ENCODE measurements around the gene SLC8A2.
A peak's percentile ranks its signal among the peaks of the same experiment; 100 is the strongest.

SLC8A2 gene

GRCh38 chr19:47430041-47430802, 41.5 kb downstream of the SLC8A2 start:
- DNase-seq (ENCODE audit: low spot score) = peak; percentile 19

GRCh38 chr19:47429140-47429793, 42.4 kb downstream of the SLC8A2 start:
- no peak for DNase-seq (ENCODE audit: low spot score)

GRCh38 chr19:47428177-47428894, 43.4 kb downstream of the SLC8A2 start:
- DNase-seq (ENCODE audit: low spot score) = peak; percentile 91

- peak; percentile 78 for DNase-seq (ENCODE audit: low spot score)
These were observed 44.2 kb downstream of the SLC8A2 start for GRCh38 chr19:47427241-47428176.

- no peak for DNase-seq (ENCODE audit: low spot score)
These were observed 48.4 kb downstream of the SLC8A2 start for GRCh38 chr19:47423203-47423882.

GRCh38 chr19:47422417-47423163, 49.1 kb downstream of the SLC8A2 start:
- DNase-seq (ENCODE audit: low spot score) = no peak

- no peak for DNase-seq (ENCODE audit: low spot score)
These were observed 49.8 kb downstream of the SLC8A2 start for GRCh38 chr19:47421844-47422395.

GRCh38 chr19:47421244-47421786, 50.4 kb downstream of the SLC8A2 start:
- DNase-seq (ENCODE audit: low spot score) = no peak

- DNase-seq (ENCODE audit: low spot score) = no peak
These were observed 51.9 kb downstream of the SLC8A2 start for GRCh38 chr19:47419789-47420188.

GRCh38 chr19:47419030-47419783, 52.5 kb downstream of the SLC8A2 start, which contains the start of gene MEIS3:
Gene MEIS3, minus strand, starts transcription at chr19:47419527. Its CDS starts 446 bp downstream, at chr19:47419081.
- no peak for DNase-seq (ENCODE audit: low spot score)

- DNase-seq (ENCODE audit: low spot score) = no peak
These were observed 53.0 kb downstream of the SLC8A2 start for GRCh38 chr19:47418692-47419029.

- DNase-seq (ENCODE audit: low spot score) = no peak
These were observed 53.7 kb downstream of the SLC8A2 start for GRCh38 chr19:47417746-47418691.

GRCh38 chr19:47417107-47417745, 54.5 kb downstream of the SLC8A2 start:
- DNase-seq (ENCODE audit: low spot score) = no peak

- DNase-seq (ENCODE audit: low spot score) = no peak
These were observed 55.1 kb downstream of the SLC8A2 start for GRCh38 chr19:47416643-47416985.

GRCh38 chr19:47415953-47416642, 55.6 kb downstream of the SLC8A2 start:
- no peak for DNase-seq (ENCODE audit: low spot score)

GRCh38 chr19:47414469-47414868, 57.2 kb downstream of the SLC8A2 start:
- DNase-seq (ENCODE audit: low spot score) = no peak

- DNase-seq (ENCODE audit: low spot score) = no peak
These were observed 57.8 kb downstream of the SLC8A2 start for GRCh38 chr19:47413941-47414340.
